ENCODE measurements around the gene SCYL1.

Gene SCYL1

GRCh38 chr11:65524741-65525545 is at the start of gene SCYL1:
Gene SCYL1 (plus strand): TSS chr11:65525083. CDS start chr11:65525154, 71 bp downstream.
- H3K4me3 ChIP-seq (ENCODE audit: low read length): peak within 1 kb of the TSS; percentile 81
- H3K4me1 ChIP-seq (ENCODE audit: control insufficient read depth, insufficient read depth, low read length): peaks cover 14% of the 10 kb centered on the region
- H3K27me3 ChIP-seq (ENCODE audit: control insufficient read depth, insufficient read depth, low read length): no peaks in the 10 kb centered on the region
- H3K9ac ChIP-seq (ENCODE audit: low read length): peak within 1 kb of the TSS; percentile 83
- H3K36me3 ChIP-seq (ENCODE audit: control insufficient read depth, insufficient read depth, low read length): peaks cover 4% of the 10 kb centered on the region
- H3K9me3 ChIP-seq (ENCODE audit: control insufficient read depth, low read length): no peaks in the 10 kb centered on the region

GRCh38 chr11:65476632-65477148 is 48.2 kb upstream of the SCYL1 start:
- H3K4me1 ChIP-seq (ENCODE audit: control insufficient read depth, insufficient read depth, low read length): peaks cover 41% of the 10 kb centered on the region
- no peaks in the 10 kb centered on the region for H3K9me3 ChIP-seq (ENCODE audit: control insufficient read depth, low read length)
- no peaks in the 10 kb centered on the region for H3K27me3 ChIP-seq (ENCODE audit: control insufficient read depth, insufficient read depth, low read length)
- peak overlapping the region; percentile 64 for H3K4me3 ChIP-seq (ENCODE audit: low read length)
- H3K9ac ChIP-seq (ENCODE audit: low read length): peak overlapping the region; percentile 99
- H3K36me3 ChIP-seq (ENCODE audit: control insufficient read depth, insufficient read depth, low read length): no peaks in the 10 kb centered on the region

GRCh38 chr11:65477149-65477965 is 47.5 kb upstream of the SCYL1 start:
- Histone ChIP-seq H3K27me3 (ENCODE audit: control insufficient read depth, insufficient read depth, low read length) (no peaks in the 10 kb centered on the region), H3K4me1 (ENCODE audit: control insufficient read depth, insufficient read depth, low read length) (peaks cover 36% of the 10 kb centered on the region), H3K9ac (ENCODE audit: low read length) (peak overlapping the region; percentile 99), H3K36me3 (ENCODE audit: control insufficient read depth, insufficient read depth, low read length) (no peaks in the 10 kb centered on the region), H3K9me3 (ENCODE audit: control insufficient read depth, low read length) (no peaks in the 10 kb centered on the region), H3K4me3 (ENCODE audit: low read length) (peak overlapping the region; percentile 87)

- no peak overlapping the region for H3K4me3 ChIP-seq (ENCODE audit: low read length)
- no peaks in the 10 kb centered on the region for H3K36me3 ChIP-seq (ENCODE audit: control insufficient read depth, insufficient read depth, low read length)
- H3K4me1 ChIP-seq (ENCODE audit: control insufficient read depth, insufficient read depth, low read length): peaks cover 36% of the 10 kb centered on the region
Observed at GRCh38 chr11:65478388-65479183, 46.3 kb upstream of the SCYL1 start.

GRCh38 chr11:65479184-65480145 is 45.4 kb upstream of the SCYL1 start:
- H3K4me3 ChIP-seq (ENCODE audit: low read length): no peak overlapping the region

More at GRCh38 chr11:65478388-65479183, 46.3 kb upstream of the SCYL1 start:
- Histone ChIP-seq H3K9ac (ENCODE audit: low read length) (peak overlapping the region; percentile 62), H3K27me3 (ENCODE audit: control insufficient read depth, insufficient read depth, low read length) (no peaks in the 10 kb centered on the region), H3K9me3 (ENCODE audit: control insufficient read depth, low read length) (no peaks in the 10 kb centered on the region)

GRCh38 chr11:65482306-65482850 is 42.5 kb upstream of the SCYL1 start:
- Histone ChIP-seq H3K4me3 (ENCODE audit: low read length) (no peak overlapping the region), H3K36me3 (ENCODE audit: control insufficient read depth, insufficient read depth, low read length) (no peaks in the 10 kb centered on the region), H3K9me3 (ENCODE audit: control insufficient read depth, low read length) (no peaks in the 10 kb centered on the region), H3K9ac (ENCODE audit: low read length) (no peak overlapping the region), H3K4me1 (ENCODE audit: control insufficient read depth, insufficient read depth, low read length) (peaks cover 50% of the 10 kb centered on the region), H3K27me3 (ENCODE audit: control insufficient read depth, insufficient read depth, low read length) (no peaks in the 10 kb centered on the region)

More at GRCh38 chr11:65479184-65480145, 45.4 kb upstream of the SCYL1 start:
- H3K27me3 ChIP-seq (ENCODE audit: control insufficient read depth, insufficient read depth, low read length): no peaks in the 10 kb centered on the region
- peak overlapping the region; percentile 62 for H3K9ac ChIP-seq (ENCODE audit: low read length)
- H3K9me3 ChIP-seq (ENCODE audit: control insufficient read depth, low read length): no peaks in the 10 kb centered on the region
- H3K36me3 ChIP-seq (ENCODE audit: control insufficient read depth, insufficient read depth, low read length): no peaks in the 10 kb centered on the region
- H3K4me1 ChIP-seq (ENCODE audit: control insufficient read depth, insufficient read depth, low read length): peaks cover 36% of the 10 kb centered on the region

- H3K4me3 ChIP-seq (ENCODE audit: low read length): no peak overlapping the region
- no peaks in the 10 kb centered on the region for H3K27me3 ChIP-seq (ENCODE audit: control insufficient read depth, insufficient read depth, low read length)
- H3K9ac ChIP-seq (ENCODE audit: low read length): peak overlapping the region; percentile 27
- peaks cover 56% of the 10 kb centered on the region for H3K4me1 ChIP-seq (ENCODE audit: control insufficient read depth, insufficient read depth, low read length)
- no peaks in the 10 kb centered on the region for H3K9me3 ChIP-seq (ENCODE audit: control insufficient read depth, low read length)
- H3K36me3 ChIP-seq (ENCODE audit: control insufficient read depth, insufficient read depth, low read length): no peaks in the 10 kb centered on the region
Observed at GRCh38 chr11:65485920-65486219, 39.0 kb upstream of the SCYL1 start.

GRCh38 chr11:65486570-65487466 is 38.1 kb upstream of the SCYL1 start:
- Histone ChIP-seq H3K9me3 (ENCODE audit: control insufficient read depth, low read length) (no peaks in the 10 kb centered on the region), H3K36me3 (ENCODE audit: control insufficient read depth, insufficient read depth, low read length) (no peaks in the 10 kb centered on the region), H3K27me3 (ENCODE audit: control insufficient read depth, insufficient read depth, low read length) (no peaks in the 10 kb centered on the region), H3K4me3 (ENCODE audit: low read length) (no peak overlapping the region), H3K9ac (ENCODE audit: low read length) (peak overlapping the region; percentile 2), H3K4me1 (ENCODE audit: control insufficient read depth, insufficient read depth, low read length) (peaks cover 65% of the 10 kb centered on the region)

- no peaks in the 10 kb centered on the region for H3K27me3 ChIP-seq (ENCODE audit: control insufficient read depth, insufficient read depth, low read length)
- H3K9me3 ChIP-seq (ENCODE audit: control insufficient read depth, low read length): no peaks in the 10 kb centered on the region
- peak overlapping the region; percentile 34 for H3K4me3 ChIP-seq (ENCODE audit: low read length)
- peaks cover 74% of the 10 kb centered on the region for H3K4me1 ChIP-seq (ENCODE audit: control insufficient read depth, insufficient read depth, low read length)
- H3K36me3 ChIP-seq (ENCODE audit: control insufficient read depth, insufficient read depth, low read length): no peaks in the 10 kb centered on the region
- H3K9ac ChIP-seq (ENCODE audit: low read length): peak overlapping the region; percentile 71
Observed at GRCh38 chr11:65487467-65488272, 37.2 kb upstream of the SCYL1 start.
